Loucy (cell line): ENCODE measurements around the gene SNX10.

Experiments used
- CTCF ChIP-seq: fragments of 200-600 bp; sonication (generic); conservative IDR thresholded peaks from 2 replicates; pipeline ENCODE4 v1.5.1; 2014; ENCODE audit warnings: mild to moderate bottlenecking, antibody characterized with exemption, low read length
- EZH2phosphoT487 ChIP-seq: fragments of 200-600 bp; IDR thresholded peaks from 2 replicates; pipeline ENCODE4 v1.6.1; 2018; ENCODE audit warnings: antibody characterized with exemption, mild to moderate bottlenecking, moderate library complexity, borderline replicate concordance

- TF ChIP-seq CTCF (no peak), EZH2phosphoT487 (no peak)
Measured at GRCh38 chr7:26331789-26332188, 40.1 kb downstream of the SNX10 start.
